Measurements from ENCODE around the gene MYBL2. TPM values are rescaled to one million over a fixed set of nuclear protein-coding genes. Genes with fewer than 3 reads are reported as not detected.

MYBL2 gene
- total and polyA plus RNA-seq, 3 donors from 2014 or later = 27.7 to 32.9 (median 31.2) TPM

- WGBS, 2 donors = 86 to 91% methylated on average over 2 to 3 of the region's 3 CpGs
- TF ChIP-seq POLR2A (IDR thresholded peaks at IDR 0.05) (no peak), CTCF (IDR thresholded peaks at IDR 0.05) (no peak)
- DNase-seq = no peak
Observed at GRCh38 chr20:43669332-43669731, 2.4 kb downstream of the MYBL2 start.

GRCh38 chr20:43670423-43670822 lies 3.5 kb downstream of the MYBL2 start:
- WGBS, 2 donors = 86 to 95% methylated on average over 2 of the region's 2 CpGs
- Histone ChIP-seq H3K36me3 (ENCODE audit: low read depth, missing control alignments) (no peaks in the 10 kb centered on the region), H3K27me3 (no peaks in the 10 kb centered on the region), H3K4me1 (peaks cover 7% of the 10 kb centered on the region), H3K9me3 (no peaks in the 10 kb centered on the region), H3K4me3 (no peak overlapping the region), H3K27ac (no peak overlapping the region)
- TF ChIP-seq POLR2A (IDR thresholded peaks at IDR 0.05) (no peak), CTCF (IDR thresholded peaks at IDR 0.05) (no peak)
- no peak for DNase-seq
- intact Hi-C loops (cut with DNase I; ENCODE audit: low total_unique reads) = no loop called here

More at GRCh38 chr20:43669332-43669731, 2.4 kb downstream of the MYBL2 start:
- intact Hi-C loops (cut with DNase I; ENCODE audit: low total_unique reads) = no loop called here
- no peak overlapping the region for H3K27ac ChIP-seq
- no peaks in the 10 kb centered on the region for H3K36me3 ChIP-seq (ENCODE audit: low read depth, missing control alignments)
- no peaks in the 10 kb centered on the region for H3K27me3 ChIP-seq
- H3K4me1 ChIP-seq = peaks cover 7% of the 10 kb centered on the region
- H3K4me3 ChIP-seq = no peak overlapping the region
- no peaks in the 10 kb centered on the region for H3K9me3 ChIP-seq

GRCh38 chr20:43676368-43676767 lies 9.5 kb downstream of the MYBL2 start:
- intact Hi-C loops (cut with DNase I; ENCODE audit: low total_unique reads) = loop anchor here (5.0 kb wide), 1 partner anchor 96 kb away; no protein-coding TSS in a partner anchor
- no peaks in the 10 kb centered on the region for H3K4me1 ChIP-seq
- H3K27me3 ChIP-seq = no peaks in the 10 kb centered on the region
- no peaks in the 10 kb centered on the region for H3K9me3 ChIP-seq
- 90 to 98% methylated on average over 5 of the region's 5 CpGs for WGBS, 2 donors
- no peak overlapping the region for H3K4me3 ChIP-seq
- no peak overlapping the region for H3K27ac ChIP-seq
- no peak for TF ChIP-seq CTCF (IDR thresholded peaks at IDR 0.05)
- no peak for TF ChIP-seq POLR2A (IDR thresholded peaks at IDR 0.05)
- no peaks in the 10 kb centered on the region for H3K36me3 ChIP-seq (ENCODE audit: low read depth, missing control alignments)
- DNase-seq = no peak

GRCh38 chr20:43680981-43681380 lies 14.1 kb downstream of the MYBL2 start:
- Histone ChIP-seq H3K4me3 (no peak overlapping the region), H3K9me3 (no peaks in the 10 kb centered on the region), H3K36me3 (ENCODE audit: low read depth, missing control alignments) (no peaks in the 10 kb centered on the region), H3K27ac (no peak overlapping the region), H3K27me3 (no peaks in the 10 kb centered on the region), H3K4me1 (no peaks in the 10 kb centered on the region)
- TF ChIP-seq CTCF (IDR thresholded peaks at IDR 0.05) = no peak
- no peak for DNase-seq
- 90 to 91% methylated on average over 7 of the region's 7 CpGs for WGBS, 2 donors
- intact Hi-C loops (cut with DNase I; ENCODE audit: low total_unique reads) = no loop called here

- no peaks in the 10 kb centered on the region for H3K4me1 ChIP-seq
- TF ChIP-seq CTCF (IDR thresholded peaks at IDR 0.05) (peak in 1 of 3 experiments; percentile 20), POLR2A (IDR thresholded peaks at IDR 0.05) (no peak)
- no peaks in the 10 kb centered on the region for H3K27me3 ChIP-seq
- no peak overlapping the region for H3K27ac ChIP-seq
- H3K9me3 ChIP-seq = no peaks in the 10 kb centered on the region
- no peak for DNase-seq
- 49 to 92% methylated on average over 5 to 8 of the region's 8 CpGs for WGBS, 2 donors
- no peaks in the 10 kb centered on the region for H3K36me3 ChIP-seq (ENCODE audit: low read depth, missing control alignments)
- no peak overlapping the region for H3K4me3 ChIP-seq
- intact Hi-C loops (cut with DNase I; ENCODE audit: low total_unique reads) = no loop called here
Observed at GRCh38 chr20:43681468-43681942, 14.6 kb downstream of the MYBL2 start.
